ENCODE data around the gene UPP1. TPM values are rescaled to one million over a fixed set of nuclear protein-coding genes. Genes with fewer than 3 reads are reported as not detected.

Gene UPP1
- total RNA-seq, 4 donors from 2014 or later = 7.1 to 26.8 (median 10.6) TPM

DNA sequence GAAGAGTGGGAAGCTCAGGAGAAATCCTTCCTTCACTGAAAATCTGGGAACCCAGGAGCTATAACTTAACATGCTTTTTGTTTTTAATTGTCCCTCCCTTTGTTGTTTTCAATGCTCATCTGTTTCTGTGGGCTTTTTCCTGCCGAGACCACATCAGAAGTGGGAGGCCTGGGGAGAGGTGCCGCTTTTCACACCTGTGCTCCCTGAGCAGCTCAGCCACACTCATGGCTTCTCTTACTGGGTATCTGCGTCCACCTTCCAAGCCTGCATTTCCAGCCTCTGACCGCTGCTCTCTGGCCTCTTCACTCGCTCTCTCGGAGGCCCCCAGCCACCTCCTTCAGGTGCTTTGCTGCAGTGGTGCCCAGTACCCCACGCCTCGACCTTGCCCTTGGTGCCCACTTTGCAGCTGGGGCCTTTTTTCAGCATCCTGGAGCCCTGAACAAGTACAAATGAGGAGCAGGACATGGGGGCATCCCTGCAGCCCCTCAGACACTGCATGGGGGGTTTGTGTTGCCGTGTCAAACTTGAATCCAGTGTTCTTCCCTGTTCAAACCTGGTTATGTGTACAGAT lies 43.8 kb upstream of the UPP1 start:
- H3K4me1 ChIP-seq = no peaks in the 10 kb centered on the region
- no peak for DNase-seq (ENCODE audit: extremely low spot score)
- H3K27ac ChIP-seq (replicated peaks in 1 of 4) = no peak overlapping the region
- no peaks in the 10 kb centered on the region for H3K9me3 ChIP-seq
- WGBS = 70% methylated on average over 9 of the region's 9 CpGs
- no peak for TF ChIP-seq POLR2AphosphoS5 (IDR thresholded peaks at IDR 0.05)
- no peak for TF ChIP-seq POLR2A (IDR thresholded peaks at IDR 0.05; ENCODE audit: low read depth)
- TF ChIP-seq EP300 (IDR thresholded peaks at IDR 0.05) = no peak
- TF ChIP-seq, protein P1, sequence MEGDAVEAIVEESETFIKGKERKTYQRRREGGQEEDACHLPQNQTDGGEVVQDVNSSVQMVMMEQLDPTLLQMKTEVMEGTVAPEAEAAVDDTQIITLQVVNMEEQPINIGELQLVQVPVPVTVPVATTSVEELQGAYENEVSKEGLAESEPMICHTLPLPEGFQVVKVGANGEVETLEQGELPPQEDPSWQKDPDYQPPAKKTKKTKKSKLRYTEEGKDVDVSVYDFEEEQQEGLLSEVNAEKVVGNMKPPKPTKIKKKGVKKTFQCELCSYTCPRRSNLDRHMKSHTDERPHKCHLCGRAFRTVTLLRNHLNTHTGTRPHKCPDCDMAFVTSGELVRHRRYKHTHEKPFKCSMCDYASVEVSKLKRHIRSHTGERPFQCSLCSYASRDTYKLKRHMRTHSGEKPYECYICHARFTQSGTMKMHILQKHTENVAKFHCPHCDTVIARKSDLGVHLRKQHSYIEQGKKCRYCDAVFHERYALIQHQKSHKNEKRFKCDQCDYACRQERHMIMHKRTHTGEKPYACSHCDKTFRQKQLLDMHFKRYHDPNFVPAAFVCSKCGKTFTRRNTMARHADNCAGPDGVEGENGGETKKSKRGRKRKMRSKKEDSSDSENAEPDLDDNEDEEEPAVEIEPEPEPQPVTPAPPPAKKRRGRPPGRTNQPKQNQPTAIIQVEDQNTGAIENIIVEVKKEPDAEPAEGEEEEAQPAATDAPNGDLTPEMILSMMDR (IDR thresholded peaks at IDR 0.05) = no peak
- intact Hi-C loops (cut with DNase I) = no loop called here
- no peak overlapping the region for H3K4me3 ChIP-seq
- H3K36me3 ChIP-seq = no peaks in the 10 kb centered on the region
- H3K27me3 ChIP-seq = no peaks in the 10 kb centered on the region

DNA sequence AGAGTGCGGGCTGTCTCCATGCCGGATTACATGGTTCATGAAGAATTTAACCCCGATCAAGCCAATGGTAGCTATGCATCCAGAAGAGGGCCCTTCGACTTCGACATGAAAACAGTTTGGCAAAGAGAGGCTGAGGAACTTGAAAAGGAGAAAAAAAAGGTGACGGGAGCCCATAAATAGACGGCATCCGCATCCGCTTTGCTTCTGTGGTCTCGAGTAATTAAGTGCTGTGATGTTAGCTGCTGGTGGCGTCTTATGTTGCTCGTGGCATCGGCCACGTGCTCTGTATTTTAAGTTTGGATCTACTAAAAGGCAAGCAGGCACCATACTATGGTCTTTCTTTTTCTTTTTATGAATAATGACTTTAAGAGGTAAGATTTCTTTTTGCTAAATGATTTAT lies 42.6 kb upstream of the UPP1 start:
- DNase-seq (ENCODE audit: extremely low spot score) = no peak
- H3K9me3 ChIP-seq = no peaks in the 10 kb centered on the region
- TF ChIP-seq, protein P1 (IDR thresholded peaks at IDR 0.05) = no peak
- no peak for TF ChIP-seq POLR2AphosphoS5 (IDR thresholded peaks at IDR 0.05)
- no peak for TF ChIP-seq EP300 (IDR thresholded peaks at IDR 0.05)
- TF ChIP-seq POLR2A (IDR thresholded peaks at IDR 0.05; ENCODE audit: low read depth) = no peak
- no peak overlapping the region for H3K4me3 ChIP-seq
- WGBS = 70% methylated on average over 14 of the region's 14 CpGs
- H3K27me3 ChIP-seq = no peaks in the 10 kb centered on the region
- intact Hi-C loops (cut with DNase I) = no loop called here
- H3K27ac ChIP-seq (replicated peaks in 1 of 4) = no peak overlapping the region
- H3K4me1 ChIP-seq = no peaks in the 10 kb centered on the region
- no peaks in the 10 kb centered on the region for H3K36me3 ChIP-seq

DNA sequence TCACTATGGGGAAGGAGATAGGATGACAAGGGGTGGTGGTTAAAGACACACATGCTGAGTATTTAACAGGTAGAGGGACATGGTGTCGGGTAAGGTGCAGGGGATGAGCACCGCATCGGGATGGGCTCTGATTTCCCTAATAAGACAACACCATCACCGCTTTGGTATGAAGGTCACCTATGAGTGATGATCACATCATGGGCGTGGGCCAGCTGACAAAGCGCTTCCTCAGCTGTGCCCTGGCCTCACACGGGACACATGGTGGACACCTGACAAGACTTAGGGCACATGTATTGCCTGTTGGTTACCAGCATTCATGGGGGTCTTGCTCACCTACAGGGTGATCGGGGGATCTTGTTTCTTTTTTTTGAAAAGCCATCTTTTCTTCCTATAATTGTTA lies 41.0 kb upstream of the UPP1 start:
- no peak overlapping the region for H3K27ac ChIP-seq (replicated peaks in 1 of 4)
- no peak overlapping the region for H3K4me3 ChIP-seq
- intact Hi-C loops (cut with DNase I) = no loop called here
- no peak for TF ChIP-seq POLR2A (IDR thresholded peaks at IDR 0.05; ENCODE audit: low read depth)
- TF ChIP-seq, protein P1 (IDR thresholded peaks at IDR 0.05) = no peak
- no peak for TF ChIP-seq POLR2AphosphoS5 (IDR thresholded peaks at IDR 0.05)
- no peak for TF ChIP-seq EP300 (IDR thresholded peaks at IDR 0.05)
- WGBS = 93% methylated on average over 8 of the region's 8 CpGs
- H3K27me3 ChIP-seq = no peaks in the 10 kb centered on the region
- DNase-seq (ENCODE audit: extremely low spot score) = no peak
- no peaks in the 10 kb centered on the region for H3K9me3 ChIP-seq
- H3K4me1 ChIP-seq = no peaks in the 10 kb centered on the region
- no peaks in the 10 kb centered on the region for H3K36me3 ChIP-seq

DNA sequence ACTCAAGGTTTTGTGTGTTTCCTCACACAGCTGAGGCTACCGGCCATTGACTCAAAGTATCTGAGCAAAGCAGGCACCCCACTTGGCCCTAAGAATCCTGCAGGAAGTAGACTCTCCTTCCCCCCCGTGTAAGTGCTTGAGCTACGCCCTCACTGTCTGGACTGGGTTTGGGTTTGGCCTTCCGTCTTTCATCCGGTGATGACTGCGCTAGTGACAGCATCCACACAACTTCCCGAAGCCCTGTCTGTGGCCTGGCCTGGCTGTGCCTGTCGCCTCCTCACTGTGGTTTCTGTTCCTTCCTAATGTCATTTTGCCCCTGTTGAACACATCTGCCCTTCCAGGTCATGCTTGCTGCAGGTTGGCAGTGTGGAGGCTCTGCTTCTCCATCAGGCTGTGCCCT lies 39.2 kb upstream of the UPP1 start:
- Histone ChIP-seq H3K9me3 (no peaks in the 10 kb centered on the region), H3K4me1 (no peaks in the 10 kb centered on the region), H3K4me3 (no peak overlapping the region), H3K27ac (replicated peaks in 1 of 4) (no peak overlapping the region), H3K27me3 (no peaks in the 10 kb centered on the region), H3K36me3 (no peaks in the 10 kb centered on the region)
- TF ChIP-seq POLR2AphosphoS5 (IDR thresholded peaks at IDR 0.05) = no peak
- no peak for TF ChIP-seq EP300 (IDR thresholded peaks at IDR 0.05)
- no peak for TF ChIP-seq POLR2A (IDR thresholded peaks at IDR 0.05; ENCODE audit: low read depth)
- TF ChIP-seq, protein P1 (IDR thresholded peaks at IDR 0.05) = no peak
- intact Hi-C loops (cut with DNase I) = no loop called here
- WGBS = 82% methylated on average over 8 of the region's 8 CpGs
- no peak for DNase-seq (ENCODE audit: extremely low spot score)

DNA sequence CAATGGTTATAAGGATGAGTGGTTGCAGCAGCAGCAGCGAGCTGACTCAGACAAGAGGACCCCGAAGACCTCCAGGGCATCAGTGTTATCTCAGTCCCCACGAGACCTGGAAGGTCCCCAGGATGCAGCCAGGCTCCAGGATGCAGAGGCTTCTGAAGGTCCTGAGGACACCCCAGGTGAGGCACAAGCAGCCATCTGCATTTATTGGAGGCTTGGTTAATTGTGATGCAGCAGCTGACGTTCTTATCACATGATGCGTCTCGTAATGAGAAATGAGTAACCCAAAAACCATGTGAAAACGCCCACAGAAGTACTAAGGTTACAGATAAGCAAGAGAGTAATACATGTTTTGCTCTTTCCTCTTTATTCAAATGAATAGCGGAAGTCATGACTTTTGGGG lies 36.3 kb upstream of the UPP1 start:
- no peak for DNase-seq (ENCODE audit: extremely low spot score)
- 66% methylated on average over 8 of the region's 8 CpGs for WGBS
- intact Hi-C loops (cut with DNase I) = no loop called here
- Histone ChIP-seq H3K4me3 (no peak overlapping the region), H3K27ac (replicated peaks in 1 of 4) (no peak overlapping the region), H3K27me3 (no peaks in the 10 kb centered on the region), H3K9me3 (no peaks in the 10 kb centered on the region), H3K4me1 (no peaks in the 10 kb centered on the region), H3K36me3 (no peaks in the 10 kb centered on the region)
- TF ChIP-seq POLR2A (IDR thresholded peaks at IDR 0.05; ENCODE audit: low read depth) = no peak
- no peak for TF ChIP-seq EP300 (IDR thresholded peaks at IDR 0.05)
- TF ChIP-seq POLR2AphosphoS5 (IDR thresholded peaks at IDR 0.05) = no peak
- TF ChIP-seq, protein P1 (IDR thresholded peaks at IDR 0.05) = no peak
